Loucy (cell line): Measurements from ENCODE around the gene PHOSPHO2.

ENCODE experiments used
- CTCF ChIP-seq: fragments of 200-600 bp; sonication (generic); conservative IDR thresholded peaks from 2 replicates; pipeline ENCODE4 v1.5.1; 2014; ENCODE audit warnings: mild to moderate bottlenecking, antibody characterized with exemption, low read length
- EZH2phosphoT487 ChIP-seq: fragments of 200-600 bp; IDR thresholded peaks from 2 replicates; pipeline ENCODE4 v1.6.1; 2018; ENCODE audit warnings: antibody characterized with exemption, mild to moderate bottlenecking, moderate library complexity, borderline replicate concordance

DNA sequence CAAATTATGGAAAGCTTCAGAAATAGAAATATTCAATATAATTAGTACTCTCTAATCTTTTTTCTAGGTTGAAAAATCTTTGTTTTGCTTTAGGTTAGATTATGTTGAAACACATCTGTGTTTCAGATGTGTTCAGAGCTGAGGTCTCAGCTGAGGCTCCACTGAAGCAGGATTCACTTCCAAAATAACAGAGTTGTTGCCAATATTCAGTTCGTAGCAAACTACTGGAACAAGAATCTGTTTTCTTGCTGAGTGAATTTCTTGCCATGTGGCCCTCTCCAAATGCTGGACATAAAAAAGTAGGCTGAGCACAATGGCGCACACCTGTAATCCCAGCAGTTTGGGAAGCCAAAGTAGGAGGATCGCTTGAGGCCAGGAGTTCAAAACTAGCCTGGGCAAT, 8.7 kb downstream of the PHOSPHO2 start:
- TF ChIP-seq CTCF (no peak), EZH2phosphoT487 (no peak)
